ENCODE data around the gene KIAA0408. TPM values are rescaled to one million over a fixed set of nuclear protein-coding genes. Genes with fewer than 3 reads are reported as not detected.

The KIAA0408 gene
- total and polyA plus RNA-seq, 2 of the 8 experiments (the other 6 are each of a cell fraction or from before 2014, with no cell fraction given): 3.3 to 10.8 TPM

DNA sequence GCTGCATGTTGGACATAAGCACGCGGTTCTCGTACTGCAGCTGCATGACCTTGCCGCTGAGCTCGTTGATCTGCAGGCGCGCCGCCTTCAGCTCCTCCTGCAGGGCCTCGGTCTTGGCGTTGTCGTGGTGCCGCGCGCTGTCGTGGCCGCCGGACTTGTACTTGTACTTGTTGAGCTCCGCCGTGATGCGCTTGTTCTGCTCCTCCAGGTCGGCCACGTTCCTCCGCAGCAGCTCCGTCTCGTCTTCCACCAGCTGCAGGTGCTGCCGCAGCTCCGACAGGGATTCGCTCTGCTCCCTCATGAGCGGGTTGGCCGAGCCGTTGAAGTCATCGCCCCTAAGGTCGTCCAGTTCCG lies 16.6 kb upstream of the KIAA0408 start:
- H4K8ac ChIP-seq (ENCODE audit: extremely low read depth, insufficient read depth, low read length): peak overlapping the region; percentile 4; the same call in 1 of the 2 replicates
- no peak overlapping the region for H3K4me2 ChIP-seq (ENCODE audit: insufficient read depth in 1 of 2, low read depth in 2 of 2, low read length in 2 of 2)
- no peak overlapping the region for H2BK15ac ChIP-seq (ENCODE audit: low read length)
- H3K79me1 ChIP-seq (ENCODE audit: low read depth, low read length): no peaks in the 10 kb centered on the region
- no peak overlapping the region for H3K4ac ChIP-seq (replicated peaks; ENCODE audit: insufficient read length, low read depth, low read length)
- H2AK5ac ChIP-seq (ENCODE audit: low read depth, low read length): no peak overlapping the region
- H2AFZ ChIP-seq (ENCODE audit: low read length): no peak overlapping the region
- no peak for FAIRE-seq
- H4K20me1 ChIP-seq (replicated peaks in 1 of 2; ENCODE audit: control insufficient read depth in 1 of 2, insufficient read depth in 2 of 2, low read length in 2 of 2): no peaks in the 10 kb centered on the region
- H2BK120ac ChIP-seq (replicated peaks; ENCODE audit: low read depth, low read length): no peak overlapping the region
- H3K27ac ChIP-seq (ENCODE audit: low read depth, low read length): 0 out of 2 replicates have a peak overlapping the region, but pooled peaks have one; percentile 23
- no peak overlapping the region for H3K23ac ChIP-seq (ENCODE audit: insufficient read length)
- no peak overlapping the region for H3K4me3 ChIP-seq (ENCODE audit: extremely low read depth in 1 of 4, insufficient read depth in 2 of 4, low read depth in 3 of 4, low read length in 4 of 4)
- 90% methylated on average over 32 of the region's 34 CpGs; no CpG with 5 or more reads in 1 of the 2 experiments for WGBS, 2 experiments (ENCODE audit: extremely low coverage in 1 of 2, insufficient coverage in 1 of 2, insufficient read length in 1 of 2, insufficient replicate concordance in 2 of 2, low coverage in 1 of 2, low lambda C conversion rate in 2 of 2, missing lambda C conversion rate in 1 of 2)
- H3K79me2 ChIP-seq (ENCODE audit: control insufficient read depth in 1 of 2, insufficient read depth in 2 of 2, low read length in 2 of 2): no peaks in the 10 kb centered on the region
- no peak overlapping the region for H4K91ac ChIP-seq (replicated peaks; ENCODE audit: insufficient read length, low read length)
- H3K9ac ChIP-seq (replicated peaks in 1 of 4; ENCODE audit: extremely low read depth in 1 of 4, low read depth in 3 of 4, low read length in 3 of 4): no peak overlapping the region
- H2BK5ac ChIP-seq (ENCODE audit: low read depth, low read length): no peak overlapping the region
- no peak overlapping the region for H3K56ac ChIP-seq (replicated peaks; ENCODE audit: insufficient read length, low read depth, low read length)
- H2BK20ac ChIP-seq (ENCODE audit: low read length): no peak overlapping the region
- no peaks in the 10 kb centered on the region for H3K23me2 ChIP-seq (ENCODE audit: low read depth, low read length)
- H3K18ac ChIP-seq (ENCODE audit: extremely low read depth, low read length): no peak overlapping the region
- CTCF ChIA-PET (ENCODE audit: partially characterized antibody): interaction anchor here (0.7 to 9.1 kb wide), 7 partner anchors 8 to 172 kb away, joined by 3 to 65 read pairs (median 3); partner anchors contain the start of genes KIAA0408 and MTCL3
- no peak overlapping the region for H4K5ac ChIP-seq (ENCODE audit: insufficient read length, low read depth, low read length)
- peak overlapping the region; percentile 2; the same call in 1 of the 2 replicates for H2BK12ac ChIP-seq (ENCODE audit: low read depth, low read length)
- DNase-seq (ENCODE audit: low read depth in 1 of 2, low spot score in 2 of 2): no peak
- no peaks in the 10 kb centered on the region for H3K27me3 ChIP-seq (replicated peaks in 1 of 4; ENCODE audit: control insufficient read depth in 3 of 4, extremely low read depth in 1 of 4, insufficient read depth in 3 of 4, low read length in 3 of 4)
- H3K4me1 ChIP-seq (replicated peaks in 1 of 4; ENCODE audit: control insufficient read depth in 3 of 4, insufficient read depth in 4 of 4, low read length in 3 of 4): no peaks in the 10 kb centered on the region; a peak in 2 of 7 replicates
- H3K14ac ChIP-seq (ENCODE audit: insufficient read length): no peak overlapping the region
- peaks cover 0 to 48% (median 22%) of the 10 kb centered on the region in 4 experiments; a peak in 6 of 8 replicates for H3K36me3 ChIP-seq (ENCODE audit: control insufficient read depth in 2 of 4, insufficient read depth in 4 of 4, low read length in 3 of 4)
- no peaks in the 10 kb centered on the region for H3K9me3 ChIP-seq (ENCODE audit: insufficient read depth in 2 of 2, low read depth in 1 of 2, low read length in 1 of 2)
- POLR2A ChIA-PET (ENCODE audit: partially characterized antibody): interaction anchor here (1.1 kb wide), 1 partner anchor 10 kb away, joined by 5 read pairs; no protein-coding TSS in a partner anchor
- no peak for TF ChIP-seq KDM1A (IDR thresholded peaks at IDR 0.05; ENCODE audit: borderline replicate concordance, low read length)

Measured in H1 (cell line).